Measurements from ENCODE around the gene HAUS5. TPM values are rescaled to one million over a fixed set of nuclear protein-coding genes. Genes with fewer than 3 reads are reported as not detected.

HAUS5 gene
- polyA plus RNA-seq, 1 donor from 2014 or later, result 14.4 TPM

GRCh38 chr19:35563207-35563829 is 49.2 kb upstream of the HAUS5 start, which contains the start of gene ATP4A:
TSS of gene ATP4A (minus strand) at chr19:35563658. CDS start at chr19:35563629, 29 bp downstream.
- TF ChIP-seq RAD21 (conservative IDR thresholded peaks at IDR 0.05), result no peak
- no peak for TF ChIP-seq SMC3 (conservative IDR thresholded peaks at IDR 0.05; ENCODE audit: poor library complexity)
- no peak for TF ChIP-seq CTCF (IDR thresholded peaks at IDR 0.05; ENCODE audit: poor library complexity, severe bottlenecking)
- no peak for TF ChIP-seq EZH2 (IDR thresholded peaks at IDR 0.05; ENCODE audit: borderline replicate concordance, insufficient read depth, low read length, poor library complexity, severe bottlenecking)
- TF ChIP-seq REST (IDR thresholded peaks at IDR 0.05; ENCODE audit: borderline replicate concordance), result no peak
- TF ChIP-seq MXI1 (conservative IDR thresholded peaks at IDR 0.05; ENCODE audit: poor library complexity, severe bottlenecking), result no peak
- no peak for TF ChIP-seq TAF1 (IDR thresholded peaks at IDR 0.05; ENCODE audit: low read depth)
- no peak for TF ChIP-seq EP300 (conservative IDR thresholded peaks at IDR 0.05; ENCODE audit: poor library complexity, severe bottlenecking)
- no peak for TF ChIP-seq POLR2AphosphoS5 (IDR thresholded peaks at IDR 0.05)
- Histone ChIP-seq H3K9me2 (ENCODE audit: insufficient read depth, low read length) (no peaks in the 10 kb centered on the region), H3K27me3 (ENCODE audit: insufficient read depth, low read depth, low read length) (peaks cover 19% of the 10 kb centered on the region), H3K9ac (ENCODE audit: low read length) (no peak within 1 kb of the TSS), H3K9me3 (ENCODE audit: low read length) (no peaks in the 10 kb centered on the region), H3K4me2 (ENCODE audit: low read length) (no peak within 1 kb of the TSS), H3K4me3 (ENCODE audit: low read length) (no peak within 1 kb of the TSS), H4K20me1 (ENCODE audit: insufficient read depth) (no peaks in the 10 kb centered on the region), H3F3A (ENCODE audit: insufficient read depth, low read length, poor library complexity, severe bottlenecking) (no peaks in the 10 kb centered on the region), H3K79me2 (replicated peaks; ENCODE audit: insufficient read depth, low read length) (no peaks in the 10 kb centered on the region), H3K27ac (ENCODE audit: low read length) (no peak within 1 kb of the TSS), H3K36me3 (ENCODE audit: insufficient read depth, low read length) (no peaks in the 10 kb centered on the region), H2AFZ (ENCODE audit: low read depth, low read length) (no peak within 1 kb of the TSS)

- Histone ChIP-seq H3K9me3 (ENCODE audit: low read length) (no peaks in the 10 kb centered on the region), H3K27ac (ENCODE audit: low read length) (no peak overlapping the region), H3K79me2 (replicated peaks; ENCODE audit: insufficient read depth, low read length) (no peaks in the 10 kb centered on the region), H3F3A (ENCODE audit: insufficient read depth, low read length, poor library complexity, severe bottlenecking) (no peaks in the 10 kb centered on the region), H3K4me3 (ENCODE audit: low read length) (no peak overlapping the region), H3K36me3 (ENCODE audit: insufficient read depth, low read length) (no peaks in the 10 kb centered on the region), H2AFZ (ENCODE audit: low read depth, low read length) (no peak overlapping the region), H3K9ac (ENCODE audit: low read length) (no peak overlapping the region), H3K9me2 (ENCODE audit: insufficient read depth, low read length) (no peaks in the 10 kb centered on the region), H3K4me2 (ENCODE audit: low read length) (no peak overlapping the region), H3K27me3 (ENCODE audit: insufficient read depth, low read depth, low read length) (peaks cover 2% of the 10 kb centered on the region), H4K20me1 (ENCODE audit: insufficient read depth) (no peaks in the 10 kb centered on the region)
- no peak for TF ChIP-seq TAF1 (IDR thresholded peaks at IDR 0.05; ENCODE audit: low read depth)
- no peak for TF ChIP-seq MXI1 (conservative IDR thresholded peaks at IDR 0.05; ENCODE audit: poor library complexity, severe bottlenecking)
- TF ChIP-seq REST (IDR thresholded peaks at IDR 0.05; ENCODE audit: borderline replicate concordance), result no peak
- TF ChIP-seq EZH2 (IDR thresholded peaks at IDR 0.05; ENCODE audit: borderline replicate concordance, insufficient read depth, low read length, poor library complexity, severe bottlenecking), result no peak
- TF ChIP-seq RAD21 (conservative IDR thresholded peaks at IDR 0.05), result no peak
- TF ChIP-seq EP300 (conservative IDR thresholded peaks at IDR 0.05; ENCODE audit: poor library complexity, severe bottlenecking), result no peak
- TF ChIP-seq CTCF (IDR thresholded peaks at IDR 0.05; ENCODE audit: poor library complexity, severe bottlenecking), result no peak
Measured at GRCh38 chr19:35565016-35565856, 47.3 kb upstream of the HAUS5 start.
